Activated CD8-positive, alpha-beta T cell treated with anti-CD3 and anti-CD28 coated beads, Interleukin-2, amount 10 ng/mL, durations not matched to agents 7 days and 5 days (primary cell): ENCODE data around the gene BAG3. TPM values are rescaled to one million over a fixed set of nuclear protein-coding genes. Genes with fewer than 3 reads are reported as not detected.
A peak's percentile ranks its signal among the peaks of the same experiment; 100 is the strongest.

Experiments used
- ATAC-seq: fragments of 150-1000 bp; cut with Tn5 transposase; one replicate; pipeline ENCODE4 v1.10.0; 2021; ENCODE audit warnings: moderate library complexity
- CTCF ChIA-PET: fragments of 350-600 bp; sonication (Branson Sonifier 250); formaldehyde crosslinking; loops from one replicate; lab custom pipeline; 2021; ENCODE audit warnings: antibody characterized with exemption; lab: Charles Lee
- POLR2A ChIA-PET: fragments of 350-600 bp; sonication (Branson Sonifier 250); formaldehyde crosslinking; loops from one replicate; lab custom pipeline; 2021; ENCODE audit warnings: antibody characterized with exemption; lab: Charles Lee
- DNase-seq: peaks from one replicate; pipeline ENCODE4 v3.0.0-alpha.2; 2020
- H3K27ac Mint-ChIP-seq: one replicate; pipeline ENCODE4 v1.8.0; 2021; ENCODE audit warnings: mild to moderate bottlenecking, mixed read lengths
- H3K27me3 Mint-ChIP-seq: one replicate; pipeline ENCODE4 v1.8.0; 2021; ENCODE audit warnings: low read depth, mixed read lengths
- H3K36me3 Mint-ChIP-seq: one replicate; pipeline ENCODE4 v1.8.0; 2021; ENCODE audit warnings: low read depth, mixed read lengths
- H3K4me1 Mint-ChIP-seq: one replicate; pipeline ENCODE4 v1.8.0; 2021; ENCODE audit warnings: low read depth, mixed read lengths
- H3K4me3 Mint-ChIP-seq: one replicate; pipeline ENCODE4 v1.8.0; 2021; ENCODE audit warnings: mild to moderate bottlenecking, mixed read lengths
- H3K9me3 Mint-ChIP-seq: one replicate; pipeline ENCODE4 v1.8.0; 2022; ENCODE audit warnings: mixed read lengths; ENCODE audit not compliant: insufficient read depth
- total RNA-seq, 2 experiments: library from RNA; stranded (reverse); gene quantifications; one replicate each; pipeline ENCODE4 v1.2.3, GENCODE V29; 2021

The BAG3 gene
- total RNA-seq, 2 experiments from 2014 or later: 14.2 to 14.7 TPM

DNA sequence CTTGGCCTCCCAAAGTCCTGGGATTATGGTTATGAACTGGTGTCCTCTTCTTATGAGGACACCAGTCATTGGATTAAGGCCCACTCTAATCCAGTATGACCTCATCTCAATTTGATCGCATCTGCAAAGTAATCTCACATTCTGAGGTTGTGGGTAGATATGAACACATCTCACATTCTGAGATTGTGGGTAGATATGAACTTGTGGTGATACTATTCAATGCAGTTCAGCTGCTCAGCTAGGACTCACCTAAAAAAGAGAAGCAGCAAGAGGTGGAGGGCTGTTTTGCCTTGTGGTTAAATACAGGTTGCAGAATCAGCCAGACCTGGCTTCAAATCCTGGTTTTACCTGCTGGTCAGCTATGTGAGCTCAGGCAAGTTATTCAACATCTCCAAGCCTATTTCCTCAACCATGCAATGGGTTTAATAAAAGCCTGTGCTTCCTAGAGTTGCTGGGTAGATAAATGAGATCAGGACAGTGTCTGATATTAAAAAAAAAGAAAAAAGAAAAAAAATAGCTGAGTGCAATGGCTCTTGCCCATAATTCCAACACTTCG lies 8.5 kb upstream of the BAG3 start:
- H3K36me3 Mint-ChIP-seq: no peaks in the 10 kb centered on the region
- H3K27ac Mint-ChIP-seq: no peak overlapping the region
- no peak overlapping the region for H3K4me3 Mint-ChIP-seq
- CTCF ChIA-PET: interaction anchor here (1.1 to 1.3 kb wide), 2 partner anchors 10 to 11 kb away, joined by 3 to 4 read pairs; no protein-coding TSS in a partner anchor
- peaks cover 22% of the 10 kb centered on the region for H3K4me1 Mint-ChIP-seq
- ATAC-seq (peak; percentile 80), DNase-seq (no peak)
- no peaks in the 10 kb centered on the region for H3K9me3 Mint-ChIP-seq
- POLR2A ChIA-PET: interaction anchor here (0.6 to 1.4 kb wide), 3 partner anchors 9 to 463 kb away, joined by 3 read pairs; partner anchors contain the start of gene BAG3
- peaks cover 4% of the 10 kb centered on the region for H3K27me3 Mint-ChIP-seq

DNA sequence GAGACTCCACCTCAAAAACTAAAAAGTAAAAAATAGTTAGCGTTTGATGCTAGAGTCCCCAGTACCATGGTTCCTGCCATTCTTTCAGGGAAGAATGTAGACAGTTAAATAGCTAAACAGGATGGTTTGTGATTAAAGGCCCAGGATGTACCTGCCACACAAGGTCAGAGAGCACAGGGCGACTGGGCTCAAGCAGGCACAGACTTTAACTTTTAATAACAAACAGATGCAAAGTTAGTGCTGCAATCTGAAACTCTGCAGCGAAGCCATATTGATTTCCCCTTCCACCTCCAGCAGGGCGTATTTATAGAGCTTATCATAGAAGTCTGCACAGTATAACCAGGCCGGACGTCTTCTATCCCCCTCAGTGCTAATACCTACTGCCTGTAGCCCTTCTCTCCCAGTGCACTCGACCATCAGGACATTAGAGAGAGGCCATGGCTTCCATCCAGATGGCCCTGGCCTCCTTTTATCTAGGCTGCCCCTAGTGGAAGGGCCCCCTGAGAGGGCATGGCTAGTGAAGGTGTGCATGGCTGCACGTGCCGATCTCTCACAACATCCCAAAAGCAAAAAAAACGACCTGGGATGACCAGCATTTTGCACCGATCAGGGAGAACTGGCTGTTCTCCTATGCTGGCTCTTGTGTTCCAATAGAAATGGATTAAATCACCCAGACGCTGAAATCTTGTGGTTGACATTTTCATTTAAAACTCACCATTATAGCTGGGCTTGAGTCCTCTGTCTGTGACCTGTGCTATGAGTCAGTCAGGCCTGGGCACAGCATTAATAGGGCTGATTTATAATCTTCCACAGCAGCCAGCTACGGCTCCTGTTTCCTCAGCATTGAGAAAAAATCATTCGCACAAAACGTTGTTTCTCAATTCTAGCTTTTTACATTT lies 7.6 kb upstream of the BAG3 start:
- Mint-ChIP-seq H3K27ac (no peak overlapping the region), H3K36me3 (no peaks in the 10 kb centered on the region), H3K4me3 (no peak overlapping the region), H3K9me3 (no peaks in the 10 kb centered on the region), H3K27me3 (peaks cover 4% of the 10 kb centered on the region), H3K4me1 (peaks cover 22% of the 10 kb centered on the region)
- DNase-seq (no peak), ATAC-seq (no peak)
- ChIA-PET CTCF (interaction anchor here (1.1 to 1.3 kb wide), 3 partner anchors 9 to 46 kb away, joined by 3 to 4 read pairs (median 3); partner anchors contain the start of gene TIAL1), POLR2A (interaction anchor here (1.1 to 1.4 kb wide), 3 partner anchors 8 to 16 kb away, joined by 3 read pairs; partner anchors contain the start of gene BAG3)

DNA sequence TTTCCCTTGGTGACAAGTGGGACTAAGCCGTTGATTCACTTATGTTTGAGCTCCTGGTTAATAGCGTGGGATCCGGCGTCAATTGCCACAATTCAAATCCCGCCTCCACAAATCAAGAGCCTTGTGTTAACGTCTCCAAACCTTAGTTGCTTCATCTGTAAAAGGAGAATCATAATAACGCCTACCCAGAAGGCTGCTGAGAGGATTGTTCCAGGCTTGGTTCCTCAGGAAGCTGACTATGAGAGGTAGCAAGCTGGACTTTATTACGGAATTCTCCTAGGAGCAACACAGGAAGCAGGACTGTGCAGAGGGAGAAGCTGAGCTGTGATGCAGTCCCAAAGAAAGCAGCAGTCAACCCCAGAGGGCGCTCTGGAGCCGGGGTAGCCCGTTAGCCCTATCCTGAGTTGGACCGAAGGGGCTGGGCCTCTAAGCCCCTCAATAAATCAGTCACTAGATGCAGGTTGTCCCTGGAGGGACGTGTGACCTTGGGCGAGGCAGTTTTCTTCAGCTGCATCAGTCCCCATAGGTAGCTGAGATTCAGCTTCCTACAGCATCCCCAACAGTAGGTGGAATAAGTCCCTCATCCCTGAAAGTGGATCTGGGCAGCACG lies 6.9 kb upstream of the BAG3 start:
- Mint-ChIP-seq H3K27ac (no peak overlapping the region), H3K4me3 (no peak overlapping the region), H3K4me1 (peaks cover 22% of the 10 kb centered on the region), H3K9me3 (no peaks in the 10 kb centered on the region), H3K36me3 (no peaks in the 10 kb centered on the region), H3K27me3 (peaks cover 4% of the 10 kb centered on the region)
- ATAC-seq (no peak), DNase-seq (no peak)
- ChIA-PET CTCF (interaction anchor here (1.3 kb wide), 1 partner anchor 47 kb away, joined by 3 read pairs; the partner anchor contains the start of gene TIAL1), POLR2A (interaction anchor here (1.1 to 1.3 kb wide), 2 partner anchors 10 to 17 kb away, joined by 3 read pairs; no protein-coding TSS in a partner anchor)

DNA sequence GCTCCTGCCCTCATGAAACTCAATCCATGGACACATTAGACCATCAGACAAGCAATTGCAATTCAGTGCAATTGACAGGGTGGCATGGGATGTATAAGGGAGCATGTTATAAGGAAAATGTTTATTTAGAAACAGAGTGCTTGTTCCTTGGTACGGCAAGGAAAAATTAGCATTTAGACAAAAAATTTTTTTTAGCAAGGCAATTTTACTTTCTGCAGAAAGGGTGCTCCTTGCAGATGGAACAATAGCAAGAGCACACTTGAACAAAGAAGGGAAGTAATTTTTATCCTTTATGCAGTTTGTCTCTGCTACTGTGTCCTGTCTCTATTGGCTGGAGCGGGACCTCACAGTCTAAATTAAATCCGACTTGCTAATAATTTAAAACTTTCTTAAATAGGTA lies 6.2 kb upstream of the BAG3 start:
- ATAC-seq: no peak
- Mint-ChIP-seq H3K27me3 (peaks cover 2% of the 10 kb centered on the region), H3K4me3 (no peak overlapping the region), H3K27ac (no peak overlapping the region), H3K4me1 (peaks cover 23% of the 10 kb centered on the region), H3K9me3 (no peaks in the 10 kb centered on the region), H3K36me3 (no peaks in the 10 kb centered on the region)
- POLR2A ChIA-PET: interaction anchor here (0.6 kb wide), 1 partner anchor 43 kb away, joined by 6 read pairs; no protein-coding TSS in a partner anchor
- CTCF ChIA-PET: interaction anchor here (1.3 kb wide), 1 partner anchor 48 kb away, joined by 3 read pairs; the partner anchor contains the start of gene TIAL1
- no peak for DNase-seq

DNA sequence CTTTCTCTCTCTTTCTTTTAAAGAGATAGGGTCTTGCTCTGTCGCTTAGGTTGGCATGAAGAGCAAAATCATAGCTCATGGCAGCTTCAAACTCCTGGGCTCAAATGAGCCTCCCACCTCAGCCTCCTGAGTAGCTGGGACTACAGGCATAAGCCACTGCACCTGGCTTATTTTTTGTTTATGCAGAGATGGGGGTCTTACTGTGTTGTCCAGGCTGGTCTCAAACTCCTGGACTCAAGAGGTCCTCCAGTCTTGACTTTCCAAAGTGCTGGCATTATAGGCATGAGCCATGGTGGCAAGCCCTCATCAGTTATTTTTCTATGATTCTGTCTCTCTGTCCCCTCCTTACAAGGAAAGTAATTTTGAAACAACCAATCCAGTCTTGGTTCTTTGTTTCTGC lies 1.1 kb upstream of the BAG3 start:
- peaks cover 2% of the 10 kb centered on the region for H3K27me3 Mint-ChIP-seq
- peak overlapping the region; percentile 95 for H3K4me3 Mint-ChIP-seq
- ChIA-PET POLR2A (interaction anchor here (0.7 to 0.9 kb wide), 2 partner anchors 31 to 949 kb away, joined by 3 read pairs; no protein-coding TSS in a partner anchor), CTCF (interaction anchor here (0.9 to 1.7 kb wide), 4 partner anchors 17 to 209 kb away, joined by 3 to 6 read pairs (median 5); partner anchors contain the start of gene RGS10)
- H3K27ac Mint-ChIP-seq: peak overlapping the region; percentile 97
- no peaks in the 10 kb centered on the region for H3K9me3 Mint-ChIP-seq
- ATAC-seq: no peak
- peaks cover 7% of the 10 kb centered on the region for H3K36me3 Mint-ChIP-seq
- no peak for DNase-seq
- peaks cover 33% of the 10 kb centered on the region for H3K4me1 Mint-ChIP-seq

DNA sequence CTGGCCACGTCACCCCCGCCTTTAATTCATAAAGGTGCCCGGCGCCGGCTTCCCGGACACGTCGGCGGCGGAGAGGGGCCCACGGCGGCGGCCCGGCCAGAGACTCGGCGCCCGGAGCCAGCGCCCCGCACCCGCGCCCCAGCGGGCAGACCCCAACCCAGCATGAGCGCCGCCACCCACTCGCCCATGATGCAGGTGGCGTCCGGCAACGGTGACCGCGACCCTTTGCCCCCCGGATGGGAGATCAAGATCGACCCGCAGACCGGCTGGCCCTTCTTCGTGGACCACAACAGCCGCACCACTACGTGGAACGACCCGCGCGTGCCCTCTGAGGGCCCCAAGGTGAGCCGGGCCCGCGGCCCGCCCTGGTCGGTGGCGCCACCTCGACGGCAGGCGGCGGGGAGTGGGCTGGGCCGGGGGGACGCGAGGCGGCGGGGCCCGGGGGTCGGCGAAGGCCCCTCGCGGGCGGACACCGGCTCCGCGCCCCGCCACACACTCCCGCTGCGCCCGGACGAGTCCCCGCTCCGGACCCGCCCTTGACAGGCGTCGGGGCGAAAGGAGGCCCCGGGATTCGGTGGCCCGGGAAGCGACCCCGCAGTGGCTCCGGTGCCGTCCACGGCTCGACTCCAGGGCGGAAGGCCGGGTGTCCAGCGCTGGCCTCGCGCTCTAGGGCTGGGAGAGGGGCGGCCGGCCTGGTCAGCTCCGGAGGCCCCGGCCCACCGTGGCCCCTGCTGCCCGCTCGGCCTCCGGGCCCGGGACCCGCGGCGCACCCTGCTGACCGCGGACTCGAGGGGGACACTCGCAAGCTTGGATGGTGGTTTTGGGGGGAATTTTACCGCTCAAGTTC lies 557 bp downstream of the BAG3 start:
- H3K27ac Mint-ChIP-seq: peak overlapping the region; percentile 93
- peak overlapping the region; percentile 87 for H3K4me3 Mint-ChIP-seq
- H3K9me3 Mint-ChIP-seq: no peaks in the 10 kb centered on the region
- CTCF ChIA-PET: interaction anchor here (0.8 to 1.7 kb wide), 5 partner anchors 36 to 208 kb away, joined by 4 to 10 read pairs (median 5); partner anchors contain the start of gene RGS10
- no peaks in the 10 kb centered on the region for H3K27me3 Mint-ChIP-seq
- peaks cover 15% of the 10 kb centered on the region for H3K36me3 Mint-ChIP-seq
- POLR2A ChIA-PET: interaction anchor here (0.5 to 2.4 kb wide), 10 partner anchors 9 to 449 kb away, joined by 3 to 11 read pairs (median 3); partner anchors contain the start of gene INPP5F
- peak; percentile 22 for ATAC-seq
- peak; percentile 39 for DNase-seq
- peaks cover 48% of the 10 kb centered on the region for H3K4me1 Mint-ChIP-seq

DNA sequence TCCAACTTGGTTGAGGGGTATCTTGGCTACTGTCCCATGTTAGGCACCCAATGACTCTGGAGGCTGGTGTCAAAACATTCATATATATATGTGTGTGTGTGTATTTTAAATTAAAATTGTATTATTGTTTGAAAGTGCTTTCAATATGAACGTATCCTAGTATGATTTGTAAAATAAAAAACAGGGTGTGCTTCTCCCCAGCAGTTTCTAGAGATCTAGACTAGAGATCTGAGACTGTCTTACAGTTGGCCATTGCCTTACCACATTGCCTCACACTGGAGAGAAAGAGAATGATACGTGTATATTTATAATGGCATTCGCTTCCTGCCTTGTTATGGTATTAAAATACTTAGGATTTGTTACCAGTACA lies 1.2 kb downstream of the BAG3 start:
- Mint-ChIP-seq H3K36me3 (peaks cover 15% of the 10 kb centered on the region), H3K9me3 (no peaks in the 10 kb centered on the region), H3K4me1 (peaks cover 51% of the 10 kb centered on the region), H3K4me3 (peak overlapping the region; percentile 79), H3K27me3 (no peaks in the 10 kb centered on the region), H3K27ac (peak overlapping the region; percentile 89)
- POLR2A ChIA-PET: interaction anchor here (2.4 kb wide), 1 partner anchor 59 kb away, joined by 10 read pairs; no protein-coding TSS in a partner anchor
- ATAC-seq (peak; percentile 50), DNase-seq (peak; percentile 47)
- CTCF ChIA-PET: interaction anchor here (0.9 to 2.6 kb wide), 7 partner anchors 9 to 111 kb away, joined by 3 to 10 read pairs (median 4); no protein-coding TSS in a partner anchor

DNA sequence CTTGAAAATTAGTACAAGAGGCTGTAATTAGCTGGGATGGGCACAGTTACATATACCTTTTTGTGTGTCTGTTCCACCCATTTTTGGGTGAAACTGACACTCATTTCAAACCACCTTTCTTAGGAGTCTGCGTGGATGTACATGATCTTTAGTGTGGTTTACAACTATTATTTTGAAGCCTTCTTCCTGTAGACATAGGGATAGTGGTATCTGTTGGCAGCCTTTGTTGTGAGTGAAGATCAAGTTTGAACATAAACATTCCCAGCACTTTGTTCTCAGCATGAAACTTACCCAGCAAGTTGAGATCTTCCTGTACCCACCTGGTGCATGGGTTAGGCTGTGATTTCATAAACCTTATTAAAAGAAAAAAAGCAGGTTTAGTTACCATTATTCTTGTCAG lies 2.0 kb downstream of the BAG3 start:
- Mint-ChIP-seq H3K4me3 (peak overlapping the region; percentile 79), H3K9me3 (no peaks in the 10 kb centered on the region), H3K36me3 (peaks cover 15% of the 10 kb centered on the region), H3K27ac (peak overlapping the region; percentile 51), H3K4me1 (peaks cover 51% of the 10 kb centered on the region), H3K27me3 (no peaks in the 10 kb centered on the region)
- ChIA-PET CTCF (interaction anchor here (0.7 to 2.6 kb wide), 10 partner anchors 10 to 220 kb away, joined by 3 to 8 read pairs (median 4); partner anchors contain the start of gene MCMBP), POLR2A (interaction anchor here (0.9 to 2.4 kb wide), 2 partner anchors 10 to 60 kb away, joined by 3 to 10 read pairs; no protein-coding TSS in a partner anchor)
- DNase-seq (no peak), ATAC-seq (no peak)

DNA sequence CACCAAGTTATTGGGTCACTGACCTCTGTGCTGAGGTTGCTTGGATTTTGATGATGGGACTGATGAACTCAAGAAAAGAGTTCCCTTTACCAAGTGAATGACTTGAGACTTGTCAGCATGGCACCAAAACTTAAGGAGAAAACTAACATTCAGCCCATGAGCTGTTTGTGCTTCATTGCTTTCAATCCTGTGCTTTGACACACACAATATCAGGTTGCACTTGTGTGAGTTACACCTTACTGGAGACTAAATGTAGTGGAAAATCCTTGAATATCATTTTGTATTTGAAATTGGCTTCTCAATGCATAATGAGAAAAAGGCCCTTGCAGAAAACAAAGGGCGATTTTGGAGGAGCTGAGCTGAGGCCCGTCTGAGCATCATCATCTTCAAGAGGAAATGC lies 2.7 kb downstream of the BAG3 start:
- no peaks in the 10 kb centered on the region for H3K9me3 Mint-ChIP-seq

DNA sequence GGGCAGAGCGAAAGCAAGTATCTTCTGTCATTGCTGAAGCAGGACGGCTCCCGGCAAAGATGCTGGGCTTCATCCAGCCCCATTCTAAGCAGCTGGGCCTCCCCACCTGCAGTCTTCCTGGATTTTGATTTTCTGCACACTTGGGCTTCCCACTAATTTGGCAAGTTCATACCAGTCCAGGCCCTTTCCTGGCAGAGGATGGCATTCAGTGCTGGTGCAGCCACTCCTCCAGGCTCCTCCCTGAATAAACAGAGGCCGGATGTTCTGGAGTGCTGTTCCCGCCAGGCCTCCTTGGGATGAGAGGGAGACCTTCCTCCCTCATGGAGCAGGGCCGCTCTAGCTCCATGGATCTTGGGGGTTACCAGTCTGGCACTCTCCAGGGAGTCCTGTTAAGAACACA lies 3.4 kb downstream of the BAG3 start:
- DNase-seq (no peak), ATAC-seq (no peak)
- ChIA-PET CTCF (interaction anchor here (0.7 to 2.6 kb wide), 5 partner anchors 33 to 111 kb away, joined by 3 to 8 read pairs (median 6); partner anchors contain the start of gene INPP5F), POLR2A (no interaction called here)
- no peaks in the 10 kb centered on the region for H3K27me3 Mint-ChIP-seq
- peaks cover 15% of the 10 kb centered on the region for H3K36me3 Mint-ChIP-seq
- no peak overlapping the region for H3K4me3 Mint-ChIP-seq
- H3K9me3 Mint-ChIP-seq: no peaks in the 10 kb centered on the region
- peaks cover 51% of the 10 kb centered on the region for H3K4me1 Mint-ChIP-seq
- H3K27ac Mint-ChIP-seq: peak overlapping the region; percentile 69

More for the DNA sequence above, 2.7 kb downstream of the BAG3 start:
- Mint-ChIP-seq H3K27me3 (no peaks in the 10 kb centered on the region), H3K4me3 (peak overlapping the region; percentile 79), H3K4me1 (peaks cover 51% of the 10 kb centered on the region), H3K27ac (peak overlapping the region; percentile 51), H3K36me3 (peaks cover 15% of the 10 kb centered on the region)
- DNase-seq (no peak), ATAC-seq (no peak)
- ChIA-PET POLR2A (interaction anchor here (0.6 to 0.9 kb wide), 2 partner anchors 10 to 51 kb away, joined by 3 to 4 read pairs; no protein-coding TSS in a partner anchor), CTCF (interaction anchor here (0.7 to 2.6 kb wide), 7 partner anchors 33 to 214 kb away, joined by 3 to 8 read pairs (median 3); partner anchors contain the start of gene INPP5F)
